Type B pancreatic cell (in vitro differentiated cells): ENCODE measurements around the gene BBOX1. TPM values are rescaled to one million over a fixed set of nuclear protein-coding genes. Genes with fewer than 3 reads are reported as not detected.

Experiments
- DNase-seq: peaks from one replicate; pipeline ENCODE4 v3.0.0; 2021; ENCODE audit warnings: mixed read lengths; ENCODE audit not compliant: unreplicated experiment; ENCODE audit errors: extremely low spot score
- H3K27ac Mint-ChIP-seq: 2 replicates; pipeline ENCODE4 v1.8.0; 2021; ENCODE audit warnings: mild to moderate bottlenecking, mixed read lengths
- H3K27me3 Mint-ChIP-seq: 2 replicates; pipeline ENCODE4 v1.8.0; 2021; ENCODE audit warnings: mixed read lengths
- H3K36me3 Mint-ChIP-seq: 2 replicates; pipeline ENCODE4 v1.8.0; 2021; ENCODE audit warnings: mixed read lengths
- H3K4me1 Mint-ChIP-seq: one replicate; pipeline ENCODE4 v1.8.0; 2021; ENCODE audit warnings: mixed read lengths; ENCODE audit not compliant: unreplicated experiment
- H3K4me3 Mint-ChIP-seq: 2 replicates; pipeline ENCODE4 v1.8.0; 2021; ENCODE audit warnings: mild to moderate bottlenecking, mixed read lengths
- H3K9me3 Mint-ChIP-seq: 2 replicates; pipeline ENCODE4 v1.8.0; 2021; ENCODE audit warnings: mixed read lengths
- CTCF ChIP-seq: fragments of 200-600 bp; sonication (generic); conservative IDR thresholded peaks from 2 replicates; pipeline ENCODE4 v1.5.0; 2021; ENCODE audit warnings: antibody characterized with exemption, mild to moderate bottlenecking
- total RNA-seq: library from RNA; stranded (reverse); gene quantifications from 2 replicates; pipeline ENCODE4 v1.2.1, GENCODE V29; 2021; ENCODE audit warnings: low replicate concordance

Gene BBOX1
- total RNA-seq, 1 donor from 2014 or later: 0.27 TPM

- no peaks in the 10 kb centered on the region for H3K36me3 Mint-ChIP-seq
- no peak for TF ChIP-seq CTCF
- peaks cover 5% of the 10 kb centered on the region for H3K9me3 Mint-ChIP-seq
- H3K27me3 Mint-ChIP-seq: no peaks in the 10 kb centered on the region
- no peak for DNase-seq
- no peak overlapping the region for H3K27ac Mint-ChIP-seq
- H3K4me3 Mint-ChIP-seq: no peak overlapping the region
- H3K4me1 Mint-ChIP-seq: no peaks in the 10 kb centered on the region
These were observed 54.4 kb downstream of the BBOX1 start for GRCh38 chr11:27095059-27095458.

- no peak overlapping the region for H3K4me3 Mint-ChIP-seq
- DNase-seq: no peak
- TF ChIP-seq CTCF: no peak
- H3K9me3 Mint-ChIP-seq: no peaks in the 10 kb centered on the region
- no peaks in the 10 kb centered on the region for H3K36me3 Mint-ChIP-seq
- H3K27me3 Mint-ChIP-seq: no peaks in the 10 kb centered on the region
- no peak overlapping the region for H3K27ac Mint-ChIP-seq
- no peaks in the 10 kb centered on the region for H3K4me1 Mint-ChIP-seq
These were observed 55.3 kb downstream of the BBOX1 start for GRCh38 chr11:27095887-27096286.

- Mint-ChIP-seq H3K27me3 (no peaks in the 10 kb centered on the region), H3K4me1 (no peaks in the 10 kb centered on the region), H3K4me3 (no peak overlapping the region), H3K9me3 (no peaks in the 10 kb centered on the region), H3K27ac (no peak overlapping the region), H3K36me3 (no peaks in the 10 kb centered on the region)
- TF ChIP-seq CTCF: no peak
- no peak for DNase-seq
These were observed 56.9 kb downstream of the BBOX1 start for GRCh38 chr11:27097551-27097950.

- TF ChIP-seq CTCF: no peak
- no peak overlapping the region for H3K27ac Mint-ChIP-seq
- no peaks in the 10 kb centered on the region for H3K27me3 Mint-ChIP-seq
- no peak for DNase-seq
- peaks cover 1% of the 10 kb centered on the region for H3K9me3 Mint-ChIP-seq
- H3K4me3 Mint-ChIP-seq: no peak overlapping the region
- H3K4me1 Mint-ChIP-seq: no peaks in the 10 kb centered on the region
- H3K36me3 Mint-ChIP-seq: no peaks in the 10 kb centered on the region
These were observed 59.9 kb downstream of the BBOX1 start for GRCh38 chr11:27100534-27100933.

GRCh38 chr11:27107548-27107947 is 66.9 kb downstream of the BBOX1 start:
- H3K4me1 Mint-ChIP-seq: no peaks in the 10 kb centered on the region
- H3K4me3 Mint-ChIP-seq: no peak overlapping the region
- no peak overlapping the region for H3K27ac Mint-ChIP-seq
- no peaks in the 10 kb centered on the region for H3K27me3 Mint-ChIP-seq
- TF ChIP-seq CTCF: no peak
- DNase-seq: no peak
- H3K9me3 Mint-ChIP-seq: peaks cover 3% of the 10 kb centered on the region
- H3K36me3 Mint-ChIP-seq: no peaks in the 10 kb centered on the region

GRCh38 chr11:27108809-27109208 is 68.2 kb downstream of the BBOX1 start:
- DNase-seq: no peak
- TF ChIP-seq CTCF: no peak
- Mint-ChIP-seq H3K9me3 (peaks cover 3% of the 10 kb centered on the region), H3K4me1 (no peaks in the 10 kb centered on the region), H3K27me3 (no peaks in the 10 kb centered on the region), H3K36me3 (no peaks in the 10 kb centered on the region), H3K4me3 (no peak overlapping the region), H3K27ac (no peak overlapping the region)
